ENCODE data around the gene CATSPERZ.

The CATSPERZ gene, protein sequence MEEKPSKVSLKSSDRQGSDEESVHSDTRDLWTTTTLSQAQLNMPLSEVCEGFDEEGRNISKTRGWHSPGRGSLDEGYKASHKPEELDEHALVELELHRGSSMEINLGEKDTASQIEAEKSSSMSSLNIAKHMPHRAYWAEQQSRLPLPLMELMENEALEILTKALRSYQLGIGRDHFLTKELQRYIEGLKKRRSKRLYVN

DNA sequence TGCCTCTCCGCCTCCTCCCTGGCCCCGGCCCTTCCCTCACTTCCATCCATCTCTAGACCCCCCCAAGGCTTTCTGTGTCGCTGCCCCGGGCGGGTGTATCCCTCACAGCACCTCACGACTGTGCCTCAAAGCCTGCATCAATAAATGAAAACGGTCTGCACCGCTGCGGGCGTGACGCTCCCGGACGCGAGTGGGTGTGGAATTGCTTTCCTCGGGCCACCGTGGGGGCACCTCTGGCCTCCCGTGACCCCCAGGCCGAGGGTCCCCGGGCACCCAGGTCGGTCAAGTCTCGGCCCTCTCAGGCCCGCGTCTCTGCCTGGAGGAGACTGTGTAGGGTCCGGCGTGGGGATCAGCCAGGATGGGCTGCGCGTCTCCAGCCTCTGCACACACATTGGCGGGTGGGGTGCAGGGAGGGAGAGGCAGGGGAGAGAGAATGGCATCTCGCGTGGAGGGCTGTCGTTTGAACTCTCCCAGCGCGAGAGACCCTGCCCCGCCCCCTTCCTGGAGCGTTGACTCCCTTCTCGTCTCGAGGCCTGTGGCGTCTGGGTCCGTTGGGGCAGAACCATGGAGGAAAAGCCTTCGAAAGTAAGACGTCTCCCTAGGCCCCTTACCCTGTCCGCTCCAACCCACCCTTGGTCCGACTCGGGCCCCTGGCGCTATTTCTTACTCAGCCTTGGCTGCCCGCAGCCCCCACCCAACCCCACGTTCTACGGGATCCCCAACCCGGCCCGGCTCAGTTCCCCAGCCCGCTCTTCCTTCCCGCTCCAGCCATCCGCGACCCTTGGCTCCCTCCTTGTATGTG is at the start of gene CATSPERZ:
Gene CATSPERZ (plus strand): TSS at position 512 of the 802 bp plus-strand sequence. CDS start 53 bp downstream, at position 565.
- DNase-seq, result no peak

DNA sequence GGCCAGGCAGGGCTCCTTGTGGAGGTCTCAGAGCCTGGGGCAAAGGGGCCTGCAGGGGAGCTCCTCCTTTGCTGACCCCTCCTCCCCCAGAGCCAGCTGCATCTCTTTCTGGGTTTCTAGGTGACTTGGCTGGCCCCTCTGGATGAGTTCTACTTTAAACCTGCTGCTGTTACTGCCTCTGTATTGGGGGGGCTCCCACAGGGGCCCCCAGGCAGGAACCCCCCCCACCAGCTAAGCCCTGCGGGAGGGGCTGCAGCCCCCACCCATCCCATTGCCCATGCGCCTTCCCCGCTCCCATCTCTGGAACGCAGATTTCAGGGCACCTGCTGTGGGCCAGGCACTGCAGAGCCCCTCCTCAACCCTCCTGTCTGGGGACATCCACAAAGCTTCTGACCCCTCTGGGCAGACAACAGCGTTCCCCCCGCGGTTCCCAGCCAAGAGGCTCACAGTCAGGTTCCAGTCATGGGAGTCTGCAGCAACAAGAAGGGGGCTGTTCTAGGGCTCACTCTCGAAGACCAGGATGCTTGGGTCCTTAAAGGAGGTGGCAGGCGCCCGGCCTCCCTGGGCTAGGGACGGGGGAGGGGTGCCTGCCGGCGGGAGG is 49.6 kb upstream of the CATSPERZ start:
- no peak for DNase-seq

DNA sequence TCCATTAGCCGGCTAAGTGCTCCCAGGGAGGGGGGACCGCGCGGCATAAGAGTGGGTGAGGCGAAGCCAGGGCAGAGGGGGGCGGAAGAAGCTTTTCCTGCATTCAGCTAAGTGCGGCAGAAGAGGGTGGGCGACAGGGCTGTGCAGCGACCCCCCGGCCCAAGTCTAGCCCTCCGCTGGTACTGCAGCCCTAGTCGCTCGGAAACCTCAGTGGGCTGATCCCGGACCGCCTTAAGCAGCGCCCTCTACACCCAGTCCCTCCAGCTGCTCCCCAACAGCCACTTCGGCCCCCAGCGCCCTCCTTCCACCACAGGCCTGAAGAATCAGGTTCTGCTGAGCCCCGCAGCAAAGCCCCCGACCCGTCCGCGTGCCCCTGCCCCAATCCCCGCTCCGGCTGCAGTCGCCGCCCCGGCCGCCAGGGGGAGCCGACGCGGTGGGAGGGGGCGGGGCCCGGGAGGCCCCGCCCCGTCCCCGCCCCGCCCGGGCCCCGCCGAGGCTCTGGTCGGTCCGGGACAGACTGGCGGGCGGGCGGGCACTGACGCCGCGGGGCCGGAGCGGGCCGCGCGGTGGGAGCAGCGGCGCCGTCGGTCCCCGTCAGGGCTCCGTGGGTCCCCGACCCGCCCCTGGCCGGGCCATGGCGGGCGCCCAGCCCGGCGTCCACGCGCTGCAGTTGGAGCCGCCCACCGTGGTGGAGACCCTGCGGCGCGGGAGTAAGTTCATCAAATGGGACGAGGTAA is 49.0 kb upstream of the CATSPERZ start, which contains the start of gene PLCB3:
Gene PLCB3 (plus strand): TSS at position 515 of the 737 bp plus-strand sequence. CDS start 120 bp downstream, at position 635.
- no peak for DNase-seq

DNA sequence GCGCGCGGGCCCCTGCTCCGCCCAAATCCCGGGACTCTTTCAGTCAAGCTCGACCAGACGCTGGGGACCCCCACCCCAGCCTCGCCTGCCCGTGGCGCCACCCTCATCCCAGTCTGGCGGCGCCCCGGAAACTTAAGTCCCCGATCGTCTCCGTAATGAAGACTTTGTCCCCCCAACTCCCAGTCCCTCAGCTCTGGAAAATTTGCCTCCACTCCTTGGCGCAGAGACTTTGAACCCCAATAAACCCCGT is 48.5 kb upstream of the CATSPERZ start:
- DNase-seq, result no peak

DNA sequence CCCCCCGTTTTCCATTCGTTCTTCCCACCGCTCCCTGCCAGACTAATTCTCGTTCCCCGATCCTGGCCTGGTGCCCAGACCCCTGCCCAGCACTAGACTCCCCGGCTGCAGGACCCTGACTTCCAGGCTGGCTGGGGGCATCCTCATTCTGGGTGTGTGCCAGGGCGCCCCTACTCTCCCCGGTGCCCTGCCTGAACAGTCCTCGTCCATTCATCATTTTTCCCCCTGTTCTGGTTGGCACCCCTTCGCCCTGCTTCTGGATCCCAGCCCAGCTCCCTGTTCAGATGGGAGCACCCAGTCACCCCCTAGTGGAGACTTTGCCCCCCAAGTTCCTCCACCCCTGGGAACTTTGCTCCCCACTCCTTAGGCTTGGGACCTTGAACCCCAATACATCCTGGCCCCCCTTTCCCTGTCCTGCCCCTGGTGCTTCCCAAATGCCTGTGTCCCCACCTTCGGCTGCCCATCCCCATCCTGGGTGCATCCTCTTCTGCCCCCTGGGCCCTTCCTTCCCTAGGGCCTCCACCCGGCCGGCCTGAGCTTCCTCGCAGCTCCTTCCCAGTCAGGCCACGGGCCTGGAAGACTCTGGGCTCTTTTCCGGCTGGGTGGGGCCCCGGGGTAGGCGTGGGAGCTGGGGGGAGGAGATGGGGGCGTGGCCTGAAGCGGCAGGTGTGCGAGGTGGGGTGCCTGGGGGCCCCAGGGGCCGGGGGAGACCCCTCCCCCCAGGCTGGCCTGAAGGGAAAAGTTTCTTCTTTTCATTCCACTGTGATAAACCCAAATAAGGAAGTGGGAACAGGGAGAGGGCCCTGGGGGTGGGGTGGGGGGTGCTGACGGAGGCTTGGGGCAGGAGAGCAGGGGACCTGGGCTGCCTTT is 47.9 kb upstream of the CATSPERZ start:
- DNase-seq, result no peak

DNA sequence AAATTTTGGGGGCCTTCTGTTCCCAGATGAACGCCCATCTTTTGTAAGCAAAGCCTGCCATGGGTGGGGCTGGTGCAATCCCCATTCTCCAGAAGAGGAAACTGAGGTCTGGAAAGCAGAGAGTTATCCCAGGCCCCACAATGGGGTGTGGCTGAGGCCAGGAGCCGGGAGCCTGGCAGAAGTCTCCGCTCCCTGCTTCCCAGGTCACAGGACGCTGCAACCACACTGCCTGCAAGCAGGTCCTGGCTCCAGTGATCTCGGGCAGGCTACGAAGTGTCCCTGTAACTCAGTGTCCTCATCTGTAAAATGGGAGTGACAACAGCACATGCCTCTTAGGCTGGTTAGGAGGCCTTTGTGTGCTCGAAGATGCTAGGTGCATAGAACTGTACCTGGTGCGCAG is 47.1 kb upstream of the CATSPERZ start:
- DNase-seq, result no peak

DNA sequence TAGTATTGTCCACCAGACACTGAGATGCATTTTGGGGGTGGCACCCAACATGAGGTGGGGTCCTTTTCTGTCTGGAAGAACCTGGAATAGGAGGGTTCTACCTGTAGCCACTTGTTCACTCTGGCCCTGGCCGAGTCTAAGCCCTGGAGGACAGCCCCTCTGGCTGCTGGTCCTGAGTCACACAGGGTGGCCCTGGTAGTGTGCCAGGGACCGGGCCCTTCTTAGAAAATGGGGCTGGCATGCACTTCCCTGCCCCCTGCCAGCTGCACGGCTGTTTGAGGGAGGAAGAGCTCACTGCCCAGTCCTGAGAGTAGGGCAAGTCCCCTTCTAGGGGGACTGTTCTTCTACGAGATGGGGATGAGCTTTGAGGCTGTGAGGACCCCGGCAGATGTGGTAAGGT is 46.7 kb upstream of the CATSPERZ start:
- DNase-seq, result no peak

DNA sequence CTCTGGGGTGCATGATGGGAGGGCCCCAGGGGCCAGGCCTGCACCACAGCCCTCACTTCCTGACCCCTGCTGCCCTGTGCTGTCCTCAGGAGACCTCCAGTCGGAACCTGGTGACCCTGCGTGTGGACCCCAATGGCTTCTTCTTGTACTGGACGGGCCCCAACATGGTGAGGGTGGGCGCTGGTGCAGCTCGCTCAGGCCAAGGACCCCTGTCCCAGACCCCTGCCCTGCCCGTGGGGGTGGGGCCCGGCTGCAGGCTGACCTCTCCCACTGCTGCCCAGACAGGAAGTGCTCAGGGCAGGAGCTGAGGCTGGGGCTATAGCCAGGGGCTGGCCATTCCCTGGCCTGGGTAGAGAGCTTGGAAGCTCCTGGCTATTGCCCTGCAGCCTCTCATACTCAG is 45.8 kb upstream of the CATSPERZ start:
- no peak for DNase-seq

DNA sequence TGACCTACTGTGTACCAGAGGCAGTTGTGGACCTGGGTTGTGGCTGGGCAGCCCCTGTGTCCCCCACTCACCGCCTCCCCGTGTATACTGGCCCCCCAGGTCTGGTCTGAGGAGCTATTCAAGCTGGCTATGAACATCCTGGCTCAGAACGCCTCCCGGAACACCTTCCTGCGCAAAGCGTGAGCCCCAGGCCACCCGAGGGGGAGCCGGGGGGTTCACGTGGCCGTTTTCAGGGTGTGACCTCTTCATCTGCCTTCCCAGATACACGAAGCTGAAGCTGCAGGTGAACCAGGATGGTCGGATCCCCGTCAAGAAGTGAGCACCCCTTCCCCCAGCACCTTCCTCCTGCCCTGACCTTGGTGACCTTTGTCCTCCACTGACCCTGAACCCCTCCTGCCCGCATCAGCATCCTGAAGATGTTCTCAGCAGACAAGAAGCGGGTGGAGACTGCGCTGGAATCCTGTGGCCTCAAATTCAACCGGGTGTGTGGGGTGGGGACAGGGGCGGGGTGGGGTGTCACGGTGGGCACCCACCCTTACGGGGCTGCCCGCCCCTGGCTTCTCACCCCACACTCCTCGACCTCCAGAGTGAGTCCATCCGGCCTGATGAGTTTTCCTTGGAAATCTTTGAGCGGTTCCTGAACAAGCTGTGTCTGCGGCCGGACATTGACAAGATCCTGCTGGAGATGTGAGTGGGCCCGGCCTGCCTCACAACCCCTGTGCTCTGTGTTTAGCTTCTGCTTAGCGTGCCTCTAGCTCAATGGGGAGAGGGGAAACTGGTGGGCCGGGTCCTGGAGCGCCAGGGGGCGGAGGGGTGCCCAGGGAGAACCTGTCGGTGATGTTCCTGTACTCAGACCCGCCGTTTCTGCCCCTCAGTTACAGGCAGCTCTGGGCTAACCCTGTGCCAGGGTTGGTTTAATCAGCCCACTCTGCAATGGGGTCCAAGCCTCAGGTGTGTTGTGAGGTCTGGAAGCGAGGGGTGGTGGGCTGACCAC is 44.7 kb upstream of the CATSPERZ start:
- DNase-seq, result no peak

DNA sequence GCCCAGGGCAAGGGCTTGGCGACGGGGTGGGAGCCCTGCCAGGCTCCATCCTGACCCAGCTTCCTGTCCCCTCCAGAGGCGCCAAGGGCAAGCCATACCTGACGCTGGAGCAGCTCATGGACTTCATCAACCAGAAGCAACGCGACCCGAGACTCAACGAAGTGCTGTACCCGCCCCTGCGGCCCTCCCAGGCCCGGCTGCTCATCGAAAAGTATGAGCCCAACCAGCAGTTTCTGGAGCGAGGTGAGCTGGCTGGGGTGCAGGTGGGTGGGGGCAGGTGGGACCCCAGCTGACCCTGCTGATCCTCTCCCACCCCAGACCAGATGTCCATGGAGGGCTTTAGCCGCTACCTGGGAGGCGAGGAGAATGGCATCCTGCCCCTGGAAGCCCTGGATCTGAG is 43.9 kb upstream of the CATSPERZ start:
- no peak for DNase-seq

DNA sequence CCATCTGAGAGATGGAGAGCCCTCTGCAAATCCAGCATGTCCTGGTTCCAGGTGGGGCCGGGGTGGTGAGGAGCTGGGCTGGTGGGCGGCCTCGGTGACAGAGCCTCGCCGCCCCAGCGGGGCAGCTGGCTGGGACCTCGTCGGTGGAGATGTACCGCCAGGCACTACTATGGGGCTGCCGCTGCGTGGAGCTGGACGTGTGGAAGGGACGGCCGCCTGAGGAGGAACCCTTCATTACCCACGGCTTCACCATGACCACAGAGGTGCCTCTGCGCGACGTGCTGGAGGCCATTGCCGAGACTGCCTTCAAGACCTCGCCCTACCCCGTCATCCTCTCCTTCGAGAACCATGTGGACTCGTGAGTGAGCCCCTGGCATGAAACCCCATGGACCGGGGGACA is 41.8 kb upstream of the CATSPERZ start:
- no peak for DNase-seq

DNA sequence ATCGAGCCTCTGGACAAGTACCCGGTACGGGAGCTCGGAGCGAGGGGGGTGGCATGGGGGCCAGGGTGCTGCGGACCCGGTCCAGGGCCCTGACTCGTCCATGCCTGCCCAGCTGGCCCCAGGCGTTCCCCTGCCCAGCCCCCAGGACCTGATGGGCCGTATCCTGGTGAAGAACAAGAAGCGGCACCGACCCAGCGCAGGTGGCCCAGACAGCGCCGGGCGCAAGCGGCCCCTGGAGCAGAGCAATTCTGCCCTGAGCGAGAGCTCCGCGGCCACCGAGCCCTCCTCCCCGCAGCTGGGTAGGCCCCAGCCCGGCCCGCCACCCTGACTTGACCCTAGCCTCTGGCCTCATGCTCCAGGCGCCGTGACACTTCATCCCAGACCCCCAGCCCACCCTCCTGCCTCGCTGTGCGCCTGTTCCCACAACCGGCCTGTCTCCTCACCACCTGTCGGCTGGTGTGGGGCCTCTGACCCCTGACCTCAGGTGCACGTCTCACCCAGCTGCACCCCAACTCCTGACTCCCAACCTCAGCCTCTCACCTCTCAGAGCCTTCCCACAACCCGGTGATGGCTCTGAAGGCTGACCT is 41.1 kb upstream of the CATSPERZ start:
- DNase-seq, result no peak

DNA sequence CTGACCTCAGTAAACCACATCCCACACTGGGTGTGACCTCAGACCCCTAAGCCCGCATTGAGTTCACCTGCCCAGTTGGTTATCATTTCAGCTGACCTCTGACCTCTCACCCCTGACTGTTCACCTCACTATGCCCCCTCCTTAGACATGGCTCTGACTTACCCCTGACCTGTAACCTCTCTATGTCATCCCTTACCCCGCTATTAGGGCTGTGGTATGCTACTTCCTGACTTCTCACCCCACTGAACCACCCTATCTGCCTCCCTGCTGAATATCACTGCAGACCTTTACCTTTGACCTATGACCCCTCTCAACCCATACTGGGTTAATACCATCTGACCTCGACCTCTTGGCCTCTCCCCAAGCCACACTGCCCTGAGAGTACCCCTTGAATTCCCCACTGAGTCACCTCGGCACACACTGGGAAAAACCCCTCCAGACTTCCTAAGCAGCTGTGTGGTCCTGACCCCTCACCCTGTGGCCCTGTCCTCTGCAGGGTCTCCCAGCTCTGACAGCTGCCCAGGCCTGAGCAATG is 40.6 kb upstream of the CATSPERZ start:
- no peak for DNase-seq

DNA sequence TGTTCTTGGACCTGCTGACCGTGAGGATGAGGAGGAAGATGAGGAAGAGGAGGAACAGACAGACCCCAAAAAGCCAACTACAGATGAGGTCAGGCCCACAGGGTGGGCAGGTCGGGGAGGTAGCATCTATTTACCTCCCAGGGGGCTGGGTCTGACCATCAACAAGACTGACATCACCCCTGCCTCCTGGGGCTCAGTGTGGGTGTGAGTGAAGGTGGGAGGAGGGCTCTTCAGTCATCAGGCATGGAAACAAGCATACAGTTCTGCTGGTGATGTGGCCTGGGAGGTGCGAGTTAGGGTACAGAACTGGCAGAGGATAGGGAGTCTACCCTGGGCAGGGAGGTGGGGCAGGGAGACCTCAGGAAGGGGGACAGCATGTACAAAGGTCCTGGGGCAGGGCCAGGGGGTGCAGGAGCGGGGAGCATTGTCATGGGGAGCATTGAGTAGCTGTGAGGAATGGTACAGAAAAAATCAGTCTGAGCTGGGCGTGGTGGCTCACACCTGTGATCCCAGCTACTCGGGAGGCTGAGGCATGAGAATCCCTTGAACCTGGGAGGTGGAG is 39.9 kb upstream of the CATSPERZ start:
- DNase-seq, result no peak

DNA sequence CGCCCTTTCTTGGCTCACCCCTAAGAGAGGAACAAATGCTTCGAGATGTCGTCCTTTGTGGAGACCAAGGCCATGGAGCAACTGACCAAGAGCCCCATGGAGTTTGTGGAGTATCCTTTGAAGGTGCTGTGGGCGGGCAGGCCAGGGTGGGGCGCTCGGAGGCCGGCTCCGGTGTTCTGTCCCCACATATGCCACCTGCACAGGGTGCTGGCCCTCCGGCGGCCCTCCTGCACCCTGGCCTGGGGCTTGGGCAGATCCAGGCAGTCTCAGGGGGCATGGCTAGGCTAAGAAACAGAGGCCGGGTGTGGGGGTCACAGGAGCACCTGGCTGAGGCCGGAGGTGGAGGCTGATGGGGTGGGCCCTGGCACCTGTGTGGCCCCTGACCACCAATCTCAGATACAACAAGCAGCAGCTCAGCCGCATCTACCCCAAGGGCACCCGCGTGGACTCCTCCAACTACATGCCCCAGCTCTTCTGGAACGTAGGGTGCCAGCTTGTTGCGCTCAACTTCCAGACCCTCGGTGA is 38.5 kb upstream of the CATSPERZ start:
- DNase-seq, result no peak

DNA sequence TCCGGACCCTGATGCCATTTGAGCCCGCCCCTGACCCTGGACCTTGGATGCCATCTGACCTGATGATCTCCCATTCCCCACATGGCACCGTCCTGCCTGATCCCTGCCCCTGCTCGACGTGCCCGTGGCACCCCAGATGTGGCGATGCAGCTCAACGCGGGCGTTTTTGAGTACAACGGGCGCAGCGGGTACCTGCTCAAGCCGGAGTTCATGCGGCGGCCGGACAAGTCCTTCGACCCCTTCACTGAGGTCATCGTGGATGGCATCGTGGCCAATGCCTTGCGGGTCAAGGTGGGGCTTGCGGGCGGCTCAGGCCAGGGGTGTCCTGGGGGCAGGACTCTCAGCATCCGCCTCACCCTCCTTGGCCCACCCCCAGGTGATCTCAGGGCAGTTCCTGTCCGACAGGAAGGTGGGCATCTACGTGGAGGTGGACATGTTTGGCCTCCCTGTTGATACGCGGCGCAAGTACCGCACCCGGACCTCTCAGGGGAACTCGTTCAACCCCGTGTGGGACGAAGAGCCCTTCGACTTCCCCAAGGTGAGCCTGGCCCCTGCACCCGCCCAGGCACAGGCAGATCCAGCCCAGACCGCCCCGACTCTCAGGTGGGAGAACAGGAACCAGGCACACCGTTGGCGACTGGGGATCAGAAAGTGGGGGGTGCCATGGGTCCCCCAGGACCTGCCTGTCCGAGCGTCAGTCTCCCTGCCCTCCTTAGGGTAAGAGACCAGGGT is 37.7 kb upstream of the CATSPERZ start:
- DNase-seq, result no peak

DNA sequence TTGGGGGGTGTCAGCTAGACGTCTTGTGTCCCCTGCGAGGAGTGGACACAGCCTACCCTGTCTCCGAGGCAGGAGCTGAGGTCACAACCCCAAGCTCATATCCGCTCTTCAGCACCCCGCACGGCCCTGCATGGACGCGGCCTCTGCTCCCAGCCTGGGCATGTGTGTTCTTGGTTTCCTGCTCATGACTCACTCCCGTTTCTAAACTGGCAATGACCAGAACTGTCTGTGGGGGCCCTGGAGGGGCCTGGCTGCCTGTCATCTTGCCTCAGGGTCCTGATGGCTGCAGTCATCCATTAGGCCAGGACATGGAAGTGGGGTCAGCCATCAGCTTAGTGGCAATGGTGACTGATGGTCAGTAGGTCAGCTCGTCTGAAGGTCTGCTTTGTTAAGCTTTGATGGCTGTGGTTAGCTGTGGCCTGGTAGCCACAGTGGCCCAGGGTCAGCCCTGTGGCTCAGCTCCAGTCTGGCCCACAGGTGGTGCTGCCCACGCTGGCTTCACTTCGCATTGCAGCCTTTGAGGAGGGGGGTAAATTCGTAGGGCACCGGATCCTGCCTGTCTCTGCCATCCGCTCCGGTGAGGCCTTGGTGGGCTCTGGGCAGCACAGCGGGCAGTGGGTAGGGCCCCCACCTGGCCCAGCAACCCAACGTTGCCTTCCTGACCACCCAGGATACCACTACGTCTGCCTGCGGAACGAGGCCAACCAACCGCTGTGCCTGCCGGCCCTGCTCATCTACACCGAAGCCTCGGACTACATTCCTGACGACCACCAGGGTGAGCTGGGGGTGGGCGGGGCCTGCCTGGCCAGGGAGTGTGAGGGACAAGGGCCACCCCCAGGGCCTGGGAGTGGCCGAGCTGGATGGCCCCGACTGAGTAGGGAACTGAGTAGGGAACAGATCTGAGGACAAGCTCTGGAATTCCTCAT is 36.9 kb upstream of the CATSPERZ start:
- no peak for DNase-seq

DNA sequence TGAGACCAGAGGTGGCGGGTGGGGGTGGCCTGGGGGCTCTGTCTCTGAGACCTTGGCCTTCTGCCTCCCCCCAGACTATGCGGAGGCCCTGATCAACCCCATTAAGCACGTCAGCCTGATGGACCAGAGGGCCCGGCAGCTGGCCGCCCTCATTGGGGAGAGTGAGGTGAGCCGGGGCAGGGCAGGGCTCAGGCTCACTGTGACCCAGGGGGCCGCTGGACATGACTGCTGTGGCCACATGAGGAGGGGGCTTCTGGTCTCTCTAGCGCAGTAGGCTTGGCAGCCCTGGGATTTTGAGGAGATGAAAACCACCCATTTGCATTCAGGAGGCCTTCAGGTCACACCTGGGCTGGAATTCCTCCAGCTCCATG is 36.2 kb upstream of the CATSPERZ start:
- no peak for DNase-seq
